ENCODE data around the gene TOX2.

The TOX2 gene

GRCh38 chr20:43906505-43907034 lies 8.1 kb upstream of the TOX2 start:
- DNase-seq (ENCODE audit: low read depth), result no peak
- TF ChIP-seq CTCF (conservative IDR thresholded peaks at IDR 0.05; ENCODE audit: low read depth, low read length), result no peak
- H3K4me3 ChIP-seq (ENCODE audit: low read length), result no peak overlapping the region

- no peak for TF ChIP-seq CTCF (conservative IDR thresholded peaks at IDR 0.05; ENCODE audit: low read depth, low read length)
- H3K4me3 ChIP-seq (ENCODE audit: low read length), result no peak overlapping the region
- no peak for DNase-seq (ENCODE audit: low read depth)
Observed at GRCh38 chr20:43909211-43909610, 5.4 kb upstream of the TOX2 start.

GRCh38 chr20:43909720-43910119 lies 4.9 kb upstream of the TOX2 start:
- no peak for DNase-seq (ENCODE audit: low read depth)
- no peak for TF ChIP-seq CTCF (conservative IDR thresholded peaks at IDR 0.05; ENCODE audit: low read depth, low read length)
- H3K4me3 ChIP-seq (ENCODE audit: low read length), result no peak overlapping the region

GRCh38 chr20:43910564-43910963 lies 4.1 kb upstream of the TOX2 start:
- DNase-seq (ENCODE audit: low read depth), result no peak

GRCh38 chr20:43911066-43911465 lies 3.6 kb upstream of the TOX2 start:
- no peak overlapping the region for H3K4me3 ChIP-seq (ENCODE audit: low read length)
- DNase-seq (ENCODE audit: low read depth), result no peak
- TF ChIP-seq CTCF (conservative IDR thresholded peaks at IDR 0.05; ENCODE audit: low read depth, low read length), result no peak

More at GRCh38 chr20:43910564-43910963, 4.1 kb upstream of the TOX2 start:
- no peak overlapping the region for H3K4me3 ChIP-seq (ENCODE audit: low read length)
- TF ChIP-seq CTCF (conservative IDR thresholded peaks at IDR 0.05; ENCODE audit: low read depth, low read length), result no peak

GRCh38 chr20:43913291-43914025 lies 1.2 kb upstream of the TOX2 start:
- H3K4me3 ChIP-seq (ENCODE audit: low read length), result no peak overlapping the region
- no peak for DNase-seq (ENCODE audit: low read depth)
- no peak for TF ChIP-seq CTCF (conservative IDR thresholded peaks at IDR 0.05; ENCODE audit: low read depth, low read length)
